HL-60/S4 (cell line): Measurements from ENCODE around the gene FHIT.

Source experiments
- in situ Hi-C: fragments of 300-500 bp; cut with MboI; formaldehyde crosslinking; loops from 2 replicates; pipeline ENCODE4 v1.14.3; 2022; ENCODE audit warnings: low sequenced_read_pairs

FHIT gene

DNA sequence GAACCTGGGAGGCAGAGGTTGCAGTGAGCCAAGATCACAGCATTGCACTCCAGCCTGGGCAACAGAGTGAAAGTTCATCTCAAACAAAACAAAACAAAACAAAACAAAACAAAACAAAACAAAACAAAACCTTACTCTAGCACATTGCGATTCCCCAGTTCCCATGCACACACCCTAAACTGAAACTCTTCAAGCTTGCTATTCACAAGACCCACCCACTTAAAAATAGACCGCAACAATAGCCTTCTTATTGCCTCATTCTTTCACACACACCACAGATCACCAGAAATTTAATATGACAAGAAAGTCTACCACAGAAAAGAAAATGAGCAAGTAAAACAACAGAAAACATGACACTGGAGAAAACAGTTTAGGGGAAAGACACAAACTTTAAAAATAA is 598.4 kb downstream of the FHIT start:
- in situ Hi-C loops: no loop called here

DNA sequence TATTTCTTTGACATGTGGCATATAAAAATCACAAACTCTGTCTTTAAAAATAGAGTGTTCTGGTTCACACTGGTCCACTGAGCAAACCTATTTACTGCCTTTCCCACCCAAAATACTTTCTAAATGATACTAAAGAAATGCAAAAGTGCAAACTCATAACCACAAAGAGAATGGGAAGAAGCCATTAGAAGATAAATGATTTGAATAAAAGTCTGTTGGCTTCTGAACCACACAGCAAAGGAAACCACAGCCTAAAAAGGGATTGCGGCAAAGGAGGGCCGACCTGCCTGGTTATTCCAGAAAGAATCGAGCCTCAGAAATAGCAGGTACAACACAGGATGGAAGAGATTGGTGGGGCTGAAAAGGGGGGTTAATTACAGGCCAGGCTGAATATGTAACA is 599.5 kb downstream of the FHIT start:
- in situ Hi-C loops: no loop called here

DNA sequence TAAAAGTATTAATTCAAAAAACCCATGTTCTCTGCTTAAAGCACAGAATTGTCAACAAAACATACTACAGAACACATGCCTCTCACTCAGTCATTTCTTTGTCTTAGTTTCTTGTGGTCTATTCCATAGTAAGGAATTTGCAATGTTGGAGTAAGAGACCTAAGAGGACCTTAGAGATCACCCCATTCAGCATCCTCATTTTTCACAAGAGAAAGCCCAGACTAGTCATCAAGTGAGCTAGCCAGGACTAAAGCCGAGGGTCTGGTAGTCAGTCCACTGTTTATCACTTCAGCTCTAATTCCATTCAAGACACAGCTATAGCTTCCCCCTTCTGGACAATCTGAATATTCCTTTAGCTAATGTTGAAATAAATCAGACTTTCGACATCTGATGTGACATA is 601.1 kb downstream of the FHIT start:
- in situ Hi-C loops: no loop called here

DNA sequence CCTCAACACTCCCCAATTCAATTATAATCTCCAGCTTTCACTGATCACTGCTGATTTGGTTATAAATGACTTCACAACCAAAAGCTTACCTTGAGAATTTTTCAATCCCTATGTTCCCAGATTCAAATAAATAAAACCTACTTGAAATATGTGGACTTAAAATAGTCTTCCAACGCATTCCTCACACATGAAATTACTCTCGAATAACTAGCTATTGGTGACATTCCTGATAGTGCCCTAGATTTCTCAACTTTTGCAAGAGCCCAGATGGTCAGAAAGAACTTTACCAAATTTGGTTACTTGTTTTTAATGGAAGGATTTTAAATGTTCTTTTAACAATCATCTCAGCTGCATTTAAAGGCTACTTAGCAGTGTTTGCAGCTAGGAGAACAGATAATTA is 605.5 kb downstream of the FHIT start:
- in situ Hi-C loops: no loop called here

DNA sequence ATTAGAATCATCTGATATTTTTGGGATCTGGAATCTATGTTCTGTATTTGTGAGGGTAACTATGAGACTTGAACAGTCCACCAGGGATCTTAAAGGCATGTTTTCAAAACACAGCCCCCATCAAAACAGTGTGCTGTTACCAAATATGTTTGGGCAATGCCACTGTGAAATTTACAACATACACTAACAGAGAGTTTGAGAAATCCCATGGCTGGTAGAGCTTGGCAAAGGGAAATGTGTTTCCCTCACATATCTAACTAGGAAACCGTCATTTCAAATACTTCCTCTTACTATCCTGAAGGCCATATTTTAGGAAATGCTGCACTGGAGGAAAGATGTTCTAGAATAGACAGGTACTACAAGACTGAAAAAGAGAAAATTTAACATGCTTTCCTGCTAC is 607.4 kb downstream of the FHIT start:
- in situ Hi-C loops: no loop called here

DNA sequence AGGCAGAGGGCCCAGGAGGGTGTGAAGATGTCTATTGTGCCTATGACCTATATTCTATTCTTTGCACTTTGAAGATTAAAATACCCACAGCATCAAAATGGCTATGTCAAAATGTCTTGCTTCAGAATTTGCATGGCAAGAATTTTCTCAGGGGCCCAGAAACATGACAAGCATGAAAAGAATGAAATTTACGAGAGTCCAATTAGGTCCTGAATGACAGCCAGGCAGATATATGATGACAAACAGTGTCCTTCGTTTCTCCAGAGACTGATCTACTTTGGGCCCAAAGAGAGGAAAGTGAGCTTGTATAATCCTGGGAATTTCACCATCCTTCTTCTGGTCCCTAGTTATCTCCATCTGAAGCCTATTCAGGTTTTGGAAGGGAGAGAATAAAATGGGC is 609.9 kb downstream of the FHIT start:
- in situ Hi-C loops: no loop called here

DNA sequence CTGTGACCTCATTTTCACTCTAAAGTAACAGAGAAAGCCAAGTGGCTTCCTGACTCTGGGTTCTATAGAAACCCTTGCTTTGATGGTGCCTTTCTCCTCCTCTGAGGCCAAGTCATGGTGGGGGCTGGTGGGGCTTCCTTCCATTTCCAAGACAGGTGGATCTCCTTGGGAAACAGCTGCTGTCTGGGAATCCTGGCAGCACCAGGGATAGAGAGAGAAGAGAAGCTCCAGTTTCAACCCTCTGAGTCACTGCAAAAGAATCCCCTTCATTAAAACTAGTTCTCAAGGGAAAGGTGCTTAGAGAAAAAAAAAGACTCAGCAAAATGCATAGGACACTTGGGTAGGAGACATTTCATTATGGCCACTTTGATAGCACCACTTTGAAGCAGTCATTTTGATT is 614.4 kb downstream of the FHIT start:
- in situ Hi-C loops: no loop called here

DNA sequence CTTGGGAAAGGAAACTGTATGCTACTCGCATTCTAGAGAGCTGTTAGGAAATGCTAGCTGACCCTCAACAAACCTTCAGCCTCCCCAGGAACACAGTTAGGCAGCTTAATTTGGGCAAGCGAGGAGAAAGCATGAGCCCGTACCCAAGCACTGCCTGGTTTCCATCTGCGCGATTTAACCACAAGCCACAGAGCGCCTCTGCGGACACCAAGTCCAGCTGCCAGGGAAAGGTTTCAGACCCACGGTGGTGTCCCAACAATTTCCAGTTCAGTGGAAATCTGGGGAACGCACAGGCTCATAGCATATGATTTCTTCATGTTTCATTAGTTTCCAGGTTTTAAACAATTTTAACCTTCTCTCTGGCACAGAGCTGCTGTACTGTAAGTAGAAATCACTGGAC is 617.6 kb downstream of the FHIT start:
- in situ Hi-C loops: no loop called here

DNA sequence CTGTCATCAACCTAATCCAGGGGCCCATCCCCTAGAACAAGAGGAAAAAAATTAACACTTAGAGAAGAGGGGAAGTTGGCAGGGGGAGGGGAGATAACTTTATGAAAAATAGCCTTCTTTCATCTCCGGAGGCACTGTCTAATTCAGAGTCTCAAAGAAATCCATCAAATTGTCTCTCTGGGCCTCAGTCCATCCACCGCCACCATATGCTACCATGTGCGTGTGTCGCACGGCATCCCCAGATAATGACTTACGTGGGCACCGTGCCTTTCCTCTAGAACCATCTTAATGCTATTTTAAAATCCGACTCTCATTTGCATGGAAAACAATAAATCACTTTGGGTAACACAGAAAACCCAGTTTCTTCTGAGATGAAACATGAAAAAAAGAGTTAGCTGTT is 619.7 kb downstream of the FHIT start:
- in situ Hi-C loops: no loop called here

DNA sequence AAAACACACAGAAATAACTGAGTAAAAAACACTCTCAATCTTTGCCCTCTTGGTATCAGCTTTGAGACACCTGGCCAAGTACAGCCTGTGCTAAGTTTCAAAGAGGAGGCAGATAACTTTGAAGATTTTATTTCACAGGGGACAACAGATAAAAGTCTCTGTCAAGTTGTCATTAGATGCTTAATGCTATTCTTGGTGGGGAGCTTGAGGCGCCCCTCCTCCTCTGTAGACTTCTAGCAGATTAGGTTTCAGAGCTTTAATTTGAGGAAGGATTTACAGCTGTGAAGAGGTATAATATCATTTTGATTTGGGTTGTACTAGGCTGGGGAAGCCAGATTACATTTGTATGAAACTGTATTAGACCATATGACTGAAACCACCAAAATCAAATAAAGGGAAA is 620.3 kb downstream of the FHIT start:
- in situ Hi-C loops: no loop called here

DNA sequence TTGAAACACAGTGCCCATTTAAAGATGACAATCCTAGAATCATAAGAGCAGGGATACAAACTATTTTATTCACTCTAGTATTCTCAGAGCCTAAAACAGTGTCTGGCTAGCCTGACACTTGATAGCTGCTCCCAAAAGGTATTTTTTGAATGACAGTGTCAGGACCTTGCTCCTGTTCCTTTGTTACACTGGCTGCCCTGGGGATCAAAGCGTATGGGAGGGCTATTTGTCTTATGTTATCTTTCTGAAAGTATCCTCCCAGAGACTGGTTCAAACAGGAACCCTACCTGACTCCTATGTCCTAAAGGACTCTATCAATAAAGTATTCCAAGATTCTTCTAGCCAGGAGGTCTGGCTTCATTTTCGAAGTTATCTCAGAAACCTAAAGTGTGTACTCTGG is 621.4 kb downstream of the FHIT start:
- in situ Hi-C loops: no loop called here

DNA sequence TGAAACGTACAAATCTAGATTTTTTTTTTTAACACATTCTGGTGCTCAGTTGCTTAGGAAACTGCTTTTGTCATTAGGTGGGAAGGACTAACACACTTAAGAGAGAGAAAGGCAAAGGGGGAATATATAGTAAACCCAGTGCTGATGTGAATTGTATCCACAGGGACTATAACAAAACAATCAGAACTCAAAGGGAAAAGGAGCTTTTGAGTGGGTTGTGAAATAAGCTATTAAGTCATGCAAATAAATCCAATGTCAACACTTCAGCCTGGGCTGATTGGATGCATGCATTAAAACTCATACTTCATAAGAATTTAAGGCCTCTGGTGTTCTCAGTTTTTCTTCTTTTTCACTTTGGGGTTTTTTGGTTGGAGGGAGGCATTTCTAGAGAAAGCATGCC is 628.9 kb downstream of the FHIT start:
- in situ Hi-C loops: no loop called here

DNA sequence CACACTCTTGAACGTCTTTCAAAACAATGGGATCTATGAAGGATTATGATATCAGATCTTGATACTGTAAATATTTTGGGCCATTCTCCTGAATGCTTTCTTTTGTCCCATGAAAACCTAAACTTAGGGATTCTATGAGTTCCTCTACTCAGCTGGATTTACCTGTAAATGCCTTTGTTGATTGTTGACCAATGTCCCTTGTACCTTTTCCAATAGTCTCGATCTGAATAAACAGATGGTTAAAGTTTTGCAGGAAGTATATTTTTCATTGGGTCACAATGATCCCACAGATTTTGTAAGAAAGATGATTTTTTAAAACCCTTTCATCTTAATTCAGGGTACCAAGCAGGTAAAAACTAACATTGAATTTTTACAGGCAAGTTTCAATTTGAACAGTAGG is 634.1 kb downstream of the FHIT start:
- in situ Hi-C loops: no loop called here

DNA sequence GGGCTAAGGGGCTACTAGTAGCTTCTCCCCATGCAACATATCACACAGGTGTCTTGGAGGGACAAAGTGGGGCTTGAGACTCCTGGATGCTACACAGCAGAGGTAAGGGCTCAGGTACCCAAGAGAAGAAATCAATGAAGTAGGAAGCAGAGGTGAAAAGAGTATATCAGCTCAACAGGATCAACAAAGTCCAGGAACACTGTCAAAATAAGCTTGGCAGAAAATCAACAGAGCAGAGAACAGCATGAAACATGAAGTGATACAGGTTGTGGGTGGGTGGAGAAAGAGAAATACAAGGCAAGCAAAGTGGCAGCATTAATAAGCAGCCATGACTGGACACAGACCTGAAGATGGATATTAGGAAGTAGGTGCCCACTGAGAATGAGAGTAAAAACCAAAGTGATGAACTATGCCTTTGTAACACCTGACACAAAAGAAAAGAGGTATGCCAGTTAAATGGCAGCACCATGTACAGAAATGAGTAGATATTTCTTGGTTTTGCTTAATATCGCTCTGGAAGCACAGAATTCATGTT is 637.4 kb downstream of the FHIT start:
- in situ Hi-C loops: no loop called here

DNA sequence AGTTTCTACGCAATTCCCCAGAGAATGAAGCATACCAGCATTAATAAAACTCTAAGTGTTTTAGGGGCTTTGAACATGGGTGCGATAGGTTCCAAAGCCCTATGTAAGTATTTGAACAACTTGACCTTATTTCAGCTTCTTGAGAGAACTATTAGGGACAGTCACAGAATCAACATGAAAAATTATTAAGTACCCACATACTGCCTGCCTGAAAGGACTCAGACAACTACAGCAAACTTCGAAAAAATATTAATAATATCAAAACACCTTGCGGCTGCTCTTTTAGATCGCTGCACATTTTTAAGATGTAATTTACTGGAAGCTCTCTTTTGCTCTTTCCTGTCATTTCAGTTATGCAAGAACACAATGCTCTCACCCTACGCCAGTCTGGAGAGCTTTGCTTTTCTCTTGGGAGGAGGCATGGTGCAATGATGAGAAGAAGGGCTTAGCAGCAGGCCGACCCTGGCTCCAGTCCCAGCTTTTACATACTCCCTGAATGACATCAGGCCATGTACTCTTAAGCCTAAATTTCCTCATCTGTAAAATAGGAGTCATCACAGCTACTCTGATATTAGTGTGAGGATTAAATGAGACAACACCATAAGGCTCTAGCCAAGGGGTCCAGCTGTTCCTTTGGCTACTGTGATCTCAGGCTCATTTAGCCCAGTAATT is 640.7 kb downstream of the FHIT start:
- in situ Hi-C loops: no loop called here

DNA sequence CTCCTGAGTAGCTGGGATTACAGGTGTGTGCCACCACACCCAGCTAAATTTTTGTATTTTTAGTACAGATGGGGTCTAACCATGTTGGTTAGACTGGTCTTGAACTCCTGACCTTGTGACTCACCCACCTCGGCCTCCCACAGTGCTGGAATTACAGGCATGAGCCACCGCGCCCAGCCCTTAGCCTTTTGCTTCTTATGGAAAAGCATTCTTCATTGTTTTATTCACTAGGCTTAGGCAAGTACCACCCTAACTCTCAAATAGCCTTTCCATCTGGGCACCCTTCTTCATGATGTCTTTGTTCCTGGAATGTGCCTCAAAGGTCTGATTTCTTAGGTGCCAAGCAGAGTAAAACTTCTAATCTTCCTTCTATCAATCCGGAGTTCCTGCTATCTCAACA is 641.8 kb downstream of the FHIT start:
- in situ Hi-C loops: no loop called here

DNA sequence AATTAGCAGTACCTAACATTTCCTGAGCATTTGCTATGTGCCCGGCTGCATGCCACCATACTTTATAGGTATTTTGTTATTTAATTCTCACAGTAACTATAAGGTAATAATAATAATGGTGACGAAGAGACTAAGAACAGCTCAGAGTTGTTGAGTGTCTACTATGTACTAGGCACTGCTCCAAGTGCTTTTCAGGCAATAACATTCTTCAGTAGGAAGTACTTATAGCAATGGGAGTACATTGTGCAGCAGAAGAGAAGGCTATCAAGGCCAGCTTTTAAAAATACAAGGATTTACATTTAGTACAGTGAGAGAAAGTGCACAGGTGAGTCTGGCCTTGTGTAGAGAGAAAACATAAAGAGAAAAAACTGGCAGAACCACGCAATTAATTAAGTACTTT is 647.4 kb downstream of the FHIT start:
- in situ Hi-C loops: no loop called here

DNA sequence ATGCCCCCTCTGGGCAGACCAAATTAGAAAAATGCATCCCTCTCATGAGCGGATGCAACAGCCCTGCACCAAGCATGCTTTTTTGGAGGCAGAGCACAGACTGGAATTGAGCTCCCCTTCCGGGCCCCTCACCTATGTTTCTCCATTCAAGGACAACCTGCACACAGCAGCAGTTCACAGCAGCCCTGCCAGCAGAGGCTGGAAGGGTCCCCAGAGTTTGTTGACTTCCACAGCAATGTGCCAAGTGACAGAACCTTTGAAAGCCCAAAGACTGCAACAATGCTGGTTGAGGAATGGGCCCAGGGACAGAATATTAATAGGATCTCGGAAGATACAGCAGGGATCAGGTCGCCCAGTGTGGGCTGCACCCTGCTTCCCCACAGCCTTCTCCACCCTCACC is 650.4 kb downstream of the FHIT start:
- in situ Hi-C loops: no loop called here

DNA sequence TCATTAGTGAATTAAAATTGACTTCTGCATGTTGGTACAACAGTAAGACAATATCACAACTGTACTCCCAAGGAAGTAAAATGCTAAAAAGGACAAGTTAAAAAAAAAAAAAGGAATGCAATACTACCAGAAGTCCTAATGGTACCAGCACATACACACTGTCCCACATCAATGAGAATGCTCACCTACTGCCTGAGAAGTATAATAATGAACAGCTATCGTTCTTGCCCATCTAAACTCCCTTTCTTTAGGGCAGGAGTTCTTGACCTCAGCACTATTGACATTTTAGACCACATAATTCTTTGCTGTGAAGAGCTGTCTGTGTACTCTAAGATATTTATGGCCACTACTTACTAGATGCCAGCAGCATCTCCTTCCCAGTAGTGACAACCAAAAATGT is 651.7 kb downstream of the FHIT start:
- in situ Hi-C loops: no loop called here

DNA sequence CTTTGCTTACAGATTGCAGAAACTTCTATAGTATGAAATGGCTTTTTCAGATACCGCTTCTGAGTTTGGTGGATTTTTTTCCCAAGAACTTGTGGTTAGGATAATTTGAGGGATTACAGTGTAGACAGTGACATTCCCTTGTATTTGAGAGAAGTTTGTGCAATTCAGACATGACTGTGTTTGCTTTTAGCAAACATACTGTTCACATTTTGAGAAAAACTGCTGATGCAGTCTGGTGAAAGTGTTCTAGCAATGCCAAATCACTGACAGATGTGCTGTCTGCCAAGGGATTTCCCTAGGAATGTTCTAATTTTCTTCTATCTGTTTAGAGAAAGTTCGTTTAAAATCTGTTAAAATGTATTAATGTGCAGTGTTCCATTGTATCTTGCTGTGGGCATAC is 652.6 kb downstream of the FHIT start:
- in situ Hi-C loops: no loop called here

DNA sequence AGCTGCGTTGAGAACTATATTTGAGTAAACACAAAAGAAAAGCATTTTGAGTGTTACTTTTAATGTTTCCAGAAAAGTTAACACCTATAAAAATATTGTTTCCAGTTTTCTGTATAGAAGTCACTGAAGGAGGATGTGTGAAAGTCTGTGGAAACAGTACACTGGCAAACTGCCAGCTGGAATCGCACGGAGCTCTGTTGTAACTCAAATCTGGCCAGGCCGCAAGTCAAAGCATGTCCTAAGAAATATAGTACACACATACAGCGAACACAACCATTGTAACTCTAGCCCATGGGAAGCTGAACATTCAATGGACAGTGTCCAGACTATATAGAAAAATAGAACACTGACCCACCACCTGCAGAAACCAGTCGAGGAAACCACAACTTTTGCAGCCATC is 657.2 kb downstream of the FHIT start:
- in situ Hi-C loops: no loop called here

DNA sequence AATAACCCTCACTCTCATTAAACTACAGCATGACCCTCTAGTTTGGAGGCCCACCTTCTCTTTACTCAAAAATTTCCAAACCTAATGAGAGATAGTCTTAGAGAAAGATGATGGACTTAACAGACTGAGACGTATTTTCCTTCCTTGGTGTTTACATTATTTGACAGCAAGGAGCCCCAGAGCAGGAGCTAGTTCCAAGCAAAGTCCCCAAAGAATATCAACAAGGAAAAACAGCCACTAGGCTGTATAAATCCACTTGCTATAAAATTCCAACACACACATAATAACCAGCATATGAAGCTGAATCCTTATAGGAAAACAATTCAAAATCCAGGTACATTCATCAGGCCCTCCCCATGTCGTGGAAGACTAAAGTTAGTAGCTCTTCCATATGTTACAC is 660.0 kb downstream of the FHIT start:
- in situ Hi-C loops: no loop called here

DNA sequence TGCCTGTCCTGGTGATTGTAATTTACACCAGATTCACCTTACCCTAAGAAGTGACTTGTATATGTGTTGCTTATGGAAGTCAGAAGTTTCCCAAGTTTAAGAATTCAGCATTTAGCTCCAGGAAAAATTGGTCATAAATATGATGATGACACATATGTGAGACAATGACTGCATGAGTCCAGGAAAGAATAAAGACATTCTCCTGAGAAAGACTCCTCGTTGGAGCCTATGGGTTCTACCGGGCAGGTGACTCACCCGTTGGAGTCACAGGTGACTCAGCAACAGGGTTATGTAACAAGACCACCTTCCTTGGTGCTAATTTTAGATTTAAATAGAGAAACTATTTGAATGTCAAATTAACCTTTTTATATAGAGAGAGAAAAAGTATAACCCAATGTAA is 662.4 kb downstream of the FHIT start:
- in situ Hi-C loops: no loop called here
